Muscle of leg (tissue), 11 donors: ENCODE results near the gene MPC2. TPM values are rescaled to one million over a fixed set of nuclear protein-coding genes. Genes with fewer than 3 reads are reported as not detected.
"Not testable (repeated sequence)": the region's sequence is repeated elsewhere in the genome, so short reads cannot be mapped to it uniquely, and the experiment has no call there.

ENCODE experiments used
- DNase-seq: peaks from one replicate; pipeline ENCODE4 v3.0.0; 2013
- H3K27ac ChIP-seq: one replicate; pipeline ENCODE4 v1.5.1; 2013; ENCODE audit warnings: mild to moderate bottlenecking, low read length, control low read depth
- H3K27me3 ChIP-seq: one replicate; pipeline ENCODE4 v1.6.1; 2013; ENCODE audit warnings: low read length; ENCODE audit not compliant: control insufficient read depth, insufficient read depth
- H3K36me3 ChIP-seq: one replicate; pipeline ENCODE4 v1.6.1; 2013; ENCODE audit warnings: low read length; ENCODE audit not compliant: control insufficient read depth, insufficient read depth
- H3K4me1 ChIP-seq: one replicate; pipeline ENCODE4 v1.6.1; 2013; ENCODE audit warnings: low read length; ENCODE audit not compliant: control insufficient read depth, insufficient read depth
- H3K4me3 ChIP-seq: one replicate; pipeline ENCODE4 v1.5.1; 2013; ENCODE audit warnings: low read length, control low read depth
- H3K9me3 ChIP-seq: replicated peaks from 2 replicates; pipeline ENCODE4 v1.6.1; 2013; ENCODE audit warnings: low read depth, low read length; ENCODE audit not compliant: control insufficient read depth
- WGBS: methylation state at CpG from one replicate; pipeline ENCODE4 v1.1.5; 2013; ENCODE audit warnings: missing lambda C conversion rate; ENCODE audit not compliant: insufficient coverage; 5-methylcytosine and 5-hydroxymethylcytosine counted together
- polyA plus RNA-seq, 8 donors: library from polyadenylated mRNA; unstranded; fragments of 120-200 nt; gene quantifications; one replicate each; pipeline versions ENCODE4 v1.2.1 to v1.2.3, GENCODE V29; 2013; ENCODE audit warnings: inconsistent platforms in 1 of 8, low replicate concordance in 1 of 8; ENCODE audit not compliant: insufficient read length in 8 of 8, insufficient read depth in 1 of 8
- total RNA-seq: library from RNA; stranded (reverse); fragments of 120-200 nt; gene quantifications from one replicate; pipeline ENCODE4 v1.2.4, GENCODE V29; 2013

The MPC2 gene
- total and polyA plus RNA-seq, 9 donors = 63.0 to 78.0 (median 67.7) TPM

DNA sequence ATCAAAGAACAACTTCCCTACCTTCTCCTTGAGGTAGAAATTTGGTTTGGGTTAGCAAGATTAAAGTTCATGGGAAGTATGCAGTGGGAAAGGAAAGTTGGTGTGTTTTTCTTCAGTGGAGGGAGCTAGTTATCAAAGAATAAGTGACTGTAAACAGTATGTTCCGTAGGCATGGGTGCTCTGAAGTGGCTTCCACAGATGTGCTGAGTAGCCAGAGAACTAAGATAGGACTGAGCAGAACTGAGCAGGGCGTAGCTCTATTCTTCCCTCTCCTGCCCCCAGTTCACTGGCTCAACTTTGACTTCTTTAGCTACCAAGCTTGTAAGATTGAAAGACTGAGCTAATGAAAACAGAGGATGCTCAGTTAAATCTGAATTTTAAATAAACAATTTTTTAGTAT is 26.3 kb downstream of the MPC2 start:
- Histone ChIP-seq H3K9me3 (peaks cover 2% of the 10 kb centered on the region), H3K36me3 (peaks cover 7% of the 10 kb centered on the region), H3K4me3 (no peak overlapping the region), H3K27ac (no peak overlapping the region), H3K4me1 (no peaks in the 10 kb centered on the region), H3K27me3 (no peaks in the 10 kb centered on the region)
- WGBS = no CpG with 5 or more reads among the region's 2 CpGs
- no peak for DNase-seq

DNA sequence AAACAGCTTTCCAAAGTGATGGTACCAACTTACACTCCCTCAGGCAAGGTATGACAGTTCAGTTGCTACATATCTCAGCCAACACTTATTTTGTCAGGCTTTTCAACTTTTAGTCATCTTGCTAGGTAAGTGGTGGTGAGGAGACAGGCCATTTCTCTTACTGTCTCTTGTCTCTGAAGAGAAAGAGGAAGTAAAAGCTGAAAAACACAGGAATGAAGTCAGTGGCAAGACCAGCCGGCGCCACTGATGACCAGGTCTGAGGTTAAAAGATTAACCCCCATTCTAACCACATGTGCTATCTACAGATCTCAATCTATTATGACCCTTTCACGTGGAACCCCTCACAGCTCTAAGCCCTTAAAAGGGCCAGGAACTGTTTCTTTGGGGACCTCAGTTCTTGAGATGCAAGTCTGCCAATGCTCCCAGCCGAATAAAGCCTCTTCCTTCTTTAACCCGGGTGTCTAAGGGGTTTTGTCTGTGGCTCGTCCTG is 27.1 kb downstream of the MPC2 start:
- Histone ChIP-seq H3K9me3 (peaks cover 2% of the 10 kb centered on the region), H3K4me3 (no peak overlapping the region), H3K4me1 (peaks cover 6% of the 10 kb centered on the region), H3K27me3 (no peaks in the 10 kb centered on the region), H3K36me3 (peaks cover 7% of the 10 kb centered on the region), H3K27ac (no peak overlapping the region)
- no peak for DNase-seq
- WGBS = 71% methylated on average over 1 of the region's 6 CpGs

DNA sequence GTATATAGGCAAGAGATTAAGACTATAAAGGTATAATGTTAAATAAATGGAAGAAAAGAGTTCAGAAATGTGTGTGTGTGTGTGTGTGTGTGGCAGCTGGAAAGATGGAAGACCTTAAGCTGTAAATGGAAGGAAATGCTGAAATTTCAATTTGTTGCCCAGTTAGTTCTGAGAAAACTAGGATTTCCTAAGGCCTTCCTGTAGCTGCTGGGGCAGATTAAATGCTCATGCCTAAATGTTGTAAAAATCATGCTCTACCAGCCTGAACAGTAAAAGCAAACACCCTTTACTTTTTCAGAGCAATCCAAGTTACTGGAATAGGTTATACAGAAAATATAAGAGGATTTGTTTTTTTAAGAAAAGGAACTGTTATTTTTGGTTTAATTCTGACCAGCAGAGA is 31.2 kb downstream of the MPC2 start:
- peak; percentile 28 for DNase-seq
- no peak overlapping the region for H3K27ac ChIP-seq

DNA sequence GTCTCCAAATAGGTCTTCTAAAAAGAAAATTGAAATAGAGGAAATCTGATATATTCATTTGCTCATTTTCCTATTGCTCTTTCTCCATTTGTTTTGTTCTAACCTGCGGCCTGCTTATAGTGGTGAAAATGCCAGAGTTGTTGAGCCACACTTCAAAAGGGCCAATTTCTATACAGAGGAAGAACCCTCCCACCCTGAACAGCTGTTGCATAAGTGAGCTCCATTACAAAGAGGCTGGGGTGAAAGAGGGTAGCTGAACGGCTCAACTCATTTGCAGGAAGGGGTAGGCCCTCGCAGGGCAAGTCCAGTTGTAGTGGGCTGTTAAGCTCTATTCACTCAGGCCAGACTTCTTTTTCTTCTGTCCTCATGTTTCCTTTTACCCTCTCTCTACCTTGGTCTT is 31.7 kb downstream of the MPC2 start:
- no peaks in the 10 kb centered on the region for H3K27me3 ChIP-seq
- peak; percentile 42 for DNase-seq
- peaks cover 2% of the 10 kb centered on the region for H3K9me3 ChIP-seq
- no peaks in the 10 kb centered on the region for H3K36me3 ChIP-seq
- peak overlapping the region; percentile 57 for H3K27ac ChIP-seq
- H3K4me3 ChIP-seq = no peak overlapping the region
- WGBS = no CpG with 5 or more reads among the region's 3 CpGs
- H3K4me1 ChIP-seq = peaks cover 8% of the 10 kb centered on the region

More for the DNA sequence above, 31.2 kb downstream of the MPC2 start:
- H3K4me1 ChIP-seq = peaks cover 8% of the 10 kb centered on the region
- H3K9me3 ChIP-seq = peaks cover 2% of the 10 kb centered on the region
- no peaks in the 10 kb centered on the region for H3K27me3 ChIP-seq
- H3K36me3 ChIP-seq = no peaks in the 10 kb centered on the region
- H3K4me3 ChIP-seq = no peak overlapping the region

DNA sequence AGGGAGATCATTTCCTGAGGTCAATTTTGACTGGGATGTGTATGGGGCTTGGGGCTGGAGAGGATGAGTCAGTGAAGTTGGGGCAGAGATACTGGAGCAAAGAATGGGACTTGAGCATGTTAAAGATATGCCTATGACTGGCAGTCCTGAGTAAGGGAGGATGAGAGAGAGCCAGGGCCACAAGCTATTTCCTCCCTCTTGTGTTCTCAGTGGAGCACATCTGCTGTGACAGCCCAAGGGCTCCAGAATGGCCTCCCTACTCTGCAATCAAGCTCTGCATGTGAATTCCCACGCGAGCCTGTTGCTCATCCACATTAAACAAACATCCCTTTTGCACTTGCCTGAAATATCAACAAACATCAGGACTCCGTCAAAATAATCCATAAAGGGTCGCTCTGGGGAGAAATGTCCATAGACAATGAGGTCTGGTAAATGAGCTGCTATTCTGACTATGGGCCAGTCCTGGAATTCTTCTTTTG is 32.2 kb downstream of the MPC2 start:
- Histone ChIP-seq H3K4me1 (peaks cover 8% of the 10 kb centered on the region), H3K4me3 (no peak overlapping the region), H3K27ac (peak overlapping the region; percentile 57), H3K9me3 (no peaks in the 10 kb centered on the region), H3K36me3 (no peaks in the 10 kb centered on the region), H3K27me3 (no peaks in the 10 kb centered on the region)
- WGBS = no CpG with 5 or more reads among the region's 4 CpGs
- no peak for DNase-seq

DNA sequence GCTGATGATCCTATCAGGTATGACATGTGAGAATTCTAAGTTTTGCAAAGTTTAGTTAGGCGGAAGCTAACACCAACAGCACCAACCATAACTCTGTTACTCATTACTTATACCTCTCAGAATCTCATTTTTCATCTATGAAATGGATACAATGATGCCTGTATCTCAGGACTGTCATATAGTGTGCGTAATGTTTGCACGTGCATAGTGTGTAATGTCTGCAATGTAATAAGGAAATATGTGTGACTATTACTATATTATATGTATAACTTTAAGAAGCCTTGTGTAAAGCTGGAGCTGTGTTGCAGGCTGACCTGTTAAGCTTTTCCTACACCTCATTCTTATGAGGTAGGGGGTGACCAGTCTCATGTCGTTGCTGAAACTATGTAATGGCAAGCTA is 36.0 kb downstream of the MPC2 start:
- H3K27me3 ChIP-seq = no peaks in the 10 kb centered on the region
- no peaks in the 10 kb centered on the region for H3K9me3 ChIP-seq
- H3K27ac ChIP-seq = no peak overlapping the region
- DNase-seq = no peak
- peaks cover 8% of the 10 kb centered on the region for H3K4me1 ChIP-seq
- no CpG with 5 or more reads among the region's 4 CpGs for WGBS
- H3K36me3 ChIP-seq = no peaks in the 10 kb centered on the region
- H3K4me3 ChIP-seq = no peak overlapping the region

DNA sequence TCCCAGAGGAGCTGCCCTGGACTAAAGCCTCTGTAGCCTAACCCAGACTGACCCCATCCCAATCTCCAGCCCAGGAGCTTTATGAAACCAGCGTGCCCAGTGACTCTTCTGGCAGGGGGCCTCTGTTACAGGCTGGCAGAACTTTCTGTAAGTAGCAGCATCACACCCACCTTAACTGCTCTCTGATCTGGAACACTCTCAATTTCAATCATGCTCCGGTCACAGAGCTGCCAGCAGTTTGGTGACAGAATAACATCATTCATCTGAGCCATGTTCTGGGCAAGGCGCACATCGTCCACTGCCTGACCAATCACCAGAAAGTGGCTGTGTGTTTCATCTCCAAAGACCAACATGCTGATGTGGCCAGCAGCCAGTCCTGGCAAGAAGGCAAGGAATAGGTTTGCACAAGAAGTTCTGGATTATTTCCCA is 37.6 kb downstream of the MPC2 start:
- Histone ChIP-seq H3K36me3 (no peaks in the 10 kb centered on the region), H3K27me3 (no peaks in the 10 kb centered on the region), H3K27ac (no peak overlapping the region), H3K4me3 (no peak overlapping the region), H3K4me1 (no peaks in the 10 kb centered on the region), H3K9me3 (no peaks in the 10 kb centered on the region)
- DNase-seq = no peak
- WGBS = 87% methylated on average over 4 of the region's 4 CpGs

DNA sequence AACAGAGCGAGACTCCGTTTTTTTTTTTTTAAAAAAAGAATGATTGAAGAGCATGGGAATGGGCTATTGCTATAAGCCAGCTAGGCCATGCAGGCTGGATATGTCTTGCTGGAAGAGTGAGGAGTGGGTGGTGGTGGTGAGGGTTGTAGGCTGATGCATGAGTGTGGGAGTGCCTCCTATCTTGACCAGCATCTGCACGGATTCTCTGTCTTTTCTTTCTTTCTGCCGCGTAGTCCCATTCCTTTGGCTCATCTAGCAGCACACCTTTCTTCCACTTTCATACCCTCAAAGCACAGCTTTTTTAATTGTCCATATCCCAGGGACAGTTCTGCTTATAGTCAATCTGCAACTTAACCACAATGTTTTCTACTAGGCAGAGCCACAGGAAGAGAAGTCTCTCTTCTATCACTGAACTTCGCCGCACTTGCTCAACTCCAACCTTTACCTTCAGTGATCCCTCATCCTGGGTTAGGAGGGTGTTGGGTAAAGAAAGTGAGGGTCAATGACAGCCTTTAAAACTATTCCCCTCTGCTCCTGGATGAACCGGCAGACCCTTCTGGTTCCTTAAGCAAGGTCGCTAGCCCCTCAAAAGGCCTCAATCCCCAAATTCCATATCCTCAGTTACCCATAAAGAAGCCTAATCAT is 38.2 kb downstream of the MPC2 start:
- 95% methylated on average over 6 of the region's 9 CpGs for WGBS
- DNase-seq = no peak
- H3K4me1 ChIP-seq = no peaks in the 10 kb centered on the region

DNA sequence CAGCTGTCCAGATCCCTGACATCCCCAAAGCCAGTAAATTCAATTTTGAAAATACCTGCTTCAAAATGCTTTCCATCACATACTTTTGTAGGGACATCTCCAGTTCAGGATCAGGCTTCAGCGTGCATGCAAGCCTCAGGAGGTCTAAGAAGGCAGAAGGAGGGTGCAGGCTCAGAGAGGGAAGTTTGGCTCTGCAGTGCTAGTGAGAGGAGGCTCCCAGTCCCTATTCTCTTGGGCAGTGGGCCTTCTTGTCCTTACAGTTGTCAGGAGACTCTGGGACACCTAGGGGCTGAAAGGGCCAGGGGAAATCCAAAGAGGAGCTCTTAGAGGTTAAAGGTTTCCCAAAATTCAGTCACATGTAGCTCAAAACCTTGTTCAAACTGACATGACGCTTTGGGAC is 43.1 kb downstream of the MPC2 start:
- H3K36me3 ChIP-seq = no peaks in the 10 kb centered on the region
- 90% methylated on average over 1 of the region's 2 CpGs for WGBS
- no peaks in the 10 kb centered on the region for H3K4me1 ChIP-seq
- no peak for DNase-seq
- no peak overlapping the region for H3K27ac ChIP-seq
- H3K9me3 ChIP-seq = no peaks in the 10 kb centered on the region
- no peak overlapping the region for H3K4me3 ChIP-seq
- H3K27me3 ChIP-seq = no peaks in the 10 kb centered on the region

More for the DNA sequence above, 38.2 kb downstream of the MPC2 start:
- no peak overlapping the region for H3K27ac ChIP-seq
- no peak overlapping the region for H3K4me3 ChIP-seq
- H3K36me3 ChIP-seq = no peaks in the 10 kb centered on the region
- no peaks in the 10 kb centered on the region for H3K9me3 ChIP-seq
- no peaks in the 10 kb centered on the region for H3K27me3 ChIP-seq

DNA sequence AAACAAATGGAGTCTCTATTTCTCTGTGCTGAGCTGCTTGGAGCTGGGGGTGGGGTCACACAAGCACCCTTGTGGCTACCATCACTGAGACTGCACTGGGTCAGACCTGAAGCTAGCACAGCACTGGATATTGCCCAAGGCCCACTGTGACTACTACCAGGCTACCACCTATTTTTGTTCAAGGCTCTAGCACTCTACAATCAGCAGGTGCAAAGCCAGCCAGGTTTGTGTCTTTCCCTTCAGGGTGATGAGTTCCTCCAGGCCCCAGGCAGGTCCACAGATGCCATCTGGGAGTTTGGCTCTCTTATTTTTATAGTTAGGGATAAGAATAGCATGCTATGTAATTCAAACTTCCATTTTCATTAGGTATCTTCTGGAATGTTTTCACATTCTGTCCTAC is 46.5 kb downstream of the MPC2 start:
- Histone ChIP-seq H3K4me1 (no peaks in the 10 kb centered on the region), H3K4me3 (no peak overlapping the region), H3K27ac (no peak overlapping the region), H3K9me3 (no peaks in the 10 kb centered on the region), H3K27me3 (no peaks in the 10 kb centered on the region), H3K36me3 (no peaks in the 10 kb centered on the region)
- DNase-seq = no peak

DNA sequence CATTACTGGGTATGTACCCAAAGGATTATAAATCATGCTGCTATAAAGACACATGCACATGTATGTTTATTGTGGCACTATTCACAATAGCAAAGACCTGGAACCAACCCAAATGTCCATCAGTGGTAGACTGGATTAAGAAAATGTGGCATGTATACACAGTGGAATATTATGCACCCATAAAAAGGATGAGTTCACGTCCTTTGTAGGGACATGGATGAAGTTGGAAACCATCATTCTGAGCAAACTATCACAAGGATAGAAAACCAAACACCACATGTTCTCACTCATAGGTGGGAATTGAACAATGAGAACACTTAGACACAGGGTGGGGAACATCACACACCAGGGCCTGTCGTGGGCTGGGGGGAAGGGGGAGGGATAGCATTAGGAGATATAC is 49.7 kb downstream of the MPC2 start:
- H3K27me3 ChIP-seq, H3K9me3 ChIP-seq, H3K36me3 ChIP-seq, H3K4me3 ChIP-seq, H3K4me1 ChIP-seq, H3K27ac ChIP-seq, DNase-seq: not testable (repeated sequence)
- no CpG with 5 or more reads among the region's 2 CpGs for WGBS
